BE2C (cell line): Measurements from ENCODE around the gene EPPIN.

ENCODE experiments used
- DNase-seq: peaks from one replicate; pipeline ENCODE4 v3.0.0-alpha.2; 2020
- H3K27me3 ChIP-seq: fragments of 250-450 bp; sonication (Bioruptor Pico); 2 replicates; pipeline ENCODE4 v1.5.1; 2020; ENCODE audit warnings: mild to moderate bottlenecking
- H3K36me3 ChIP-seq: fragments of 250-450 bp; sonication (Bioruptor Pico); 2 replicates; pipeline ENCODE4 v1.5.1; 2020; ENCODE audit warnings: mild to moderate bottlenecking
- H3K4me1 ChIP-seq: fragments of 250-450 bp; sonication (Bioruptor Pico); 2 replicates; pipeline ENCODE4 v1.5.1; 2020
- H3K4me3 ChIP-seq: 2 replicates; pipeline ENCODE4 v1.5.1; 2011; ENCODE audit warnings: low read depth, low read length
- H3K9me3 ChIP-seq: fragments of 250-450 bp; sonication (Bioruptor Pico); 2 replicates; pipeline ENCODE4 v1.5.1; 2020
- TF ChIP-seq, protein P1 (sequence below): IDR thresholded peaks from 2 replicates; pipeline ENCODE4 v1.5.1; 2012; ENCODE audit warnings: mild to moderate bottlenecking, low read depth, low read length

Gene EPPIN

DNA sequence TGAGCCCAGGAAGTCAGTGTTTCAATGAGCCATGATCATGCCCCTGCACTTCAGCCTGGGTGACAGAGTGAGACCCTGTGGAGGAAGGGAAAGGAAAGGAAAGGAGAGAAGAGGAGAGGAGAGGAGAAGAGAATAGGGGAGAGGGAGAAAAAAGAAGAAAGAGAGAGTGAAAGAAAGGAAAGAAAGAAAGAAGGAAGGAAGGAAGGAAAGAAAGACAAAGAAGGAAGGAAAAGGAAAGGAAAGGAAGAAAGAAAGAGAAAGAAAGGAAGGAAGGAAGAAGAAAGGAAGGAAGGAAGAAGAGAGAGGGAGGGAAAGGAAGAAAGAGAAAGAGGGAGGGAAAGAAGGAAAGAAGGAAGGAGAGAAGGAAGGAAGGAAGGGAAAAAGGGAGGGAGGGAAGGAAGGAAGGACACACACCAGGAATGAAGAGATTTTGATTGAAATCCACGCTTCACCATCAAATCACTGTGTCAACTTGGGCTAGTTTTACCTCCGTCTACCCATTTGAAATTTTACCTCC is 17.6 kb upstream of the EPPIN start:
- TF ChIP-seq, protein P1, sequence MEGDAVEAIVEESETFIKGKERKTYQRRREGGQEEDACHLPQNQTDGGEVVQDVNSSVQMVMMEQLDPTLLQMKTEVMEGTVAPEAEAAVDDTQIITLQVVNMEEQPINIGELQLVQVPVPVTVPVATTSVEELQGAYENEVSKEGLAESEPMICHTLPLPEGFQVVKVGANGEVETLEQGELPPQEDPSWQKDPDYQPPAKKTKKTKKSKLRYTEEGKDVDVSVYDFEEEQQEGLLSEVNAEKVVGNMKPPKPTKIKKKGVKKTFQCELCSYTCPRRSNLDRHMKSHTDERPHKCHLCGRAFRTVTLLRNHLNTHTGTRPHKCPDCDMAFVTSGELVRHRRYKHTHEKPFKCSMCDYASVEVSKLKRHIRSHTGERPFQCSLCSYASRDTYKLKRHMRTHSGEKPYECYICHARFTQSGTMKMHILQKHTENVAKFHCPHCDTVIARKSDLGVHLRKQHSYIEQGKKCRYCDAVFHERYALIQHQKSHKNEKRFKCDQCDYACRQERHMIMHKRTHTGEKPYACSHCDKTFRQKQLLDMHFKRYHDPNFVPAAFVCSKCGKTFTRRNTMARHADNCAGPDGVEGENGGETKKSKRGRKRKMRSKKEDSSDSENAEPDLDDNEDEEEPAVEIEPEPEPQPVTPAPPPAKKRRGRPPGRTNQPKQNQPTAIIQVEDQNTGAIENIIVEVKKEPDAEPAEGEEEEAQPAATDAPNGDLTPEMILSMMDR = no peak

DNA sequence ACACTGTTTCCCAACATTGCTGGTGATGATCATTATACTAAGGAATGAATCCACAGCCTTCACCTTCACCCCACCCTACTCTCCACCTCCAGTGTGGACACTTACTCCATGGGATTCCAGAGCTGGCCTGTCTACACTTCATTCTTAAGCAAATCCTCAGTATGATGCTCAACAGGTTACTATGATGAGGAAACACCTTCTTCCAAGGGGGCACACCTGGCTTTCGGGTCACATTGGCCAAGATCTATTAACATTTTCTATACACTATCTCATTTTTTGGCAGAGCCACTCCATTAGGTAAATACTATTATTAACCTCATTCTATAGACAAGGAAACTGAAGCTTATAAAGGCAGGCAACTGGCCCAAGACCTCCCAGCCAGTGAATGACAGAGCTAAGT is 8.0 kb upstream of the EPPIN start:
- no peaks in the 10 kb centered on the region for H3K36me3 ChIP-seq
- no peaks in the 10 kb centered on the region for H3K4me1 ChIP-seq
- no peaks in the 10 kb centered on the region for H3K9me3 ChIP-seq
- H3K27me3 ChIP-seq = peaks cover 15% of the 10 kb centered on the region
- DNase-seq = no peak
- TF ChIP-seq, protein P1 = no peak
- no peak overlapping the region for H3K4me3 ChIP-seq

More for the DNA sequence above, 17.6 kb upstream of the EPPIN start:
- DNase-seq = no peak
- Histone ChIP-seq H3K4me1 (no peaks in the 10 kb centered on the region), H3K27me3 (peaks cover 11% of the 10 kb centered on the region), H3K36me3 (no peaks in the 10 kb centered on the region), H3K9me3 (no peaks in the 10 kb centered on the region), H3K4me3 (no peak overlapping the region)

DNA sequence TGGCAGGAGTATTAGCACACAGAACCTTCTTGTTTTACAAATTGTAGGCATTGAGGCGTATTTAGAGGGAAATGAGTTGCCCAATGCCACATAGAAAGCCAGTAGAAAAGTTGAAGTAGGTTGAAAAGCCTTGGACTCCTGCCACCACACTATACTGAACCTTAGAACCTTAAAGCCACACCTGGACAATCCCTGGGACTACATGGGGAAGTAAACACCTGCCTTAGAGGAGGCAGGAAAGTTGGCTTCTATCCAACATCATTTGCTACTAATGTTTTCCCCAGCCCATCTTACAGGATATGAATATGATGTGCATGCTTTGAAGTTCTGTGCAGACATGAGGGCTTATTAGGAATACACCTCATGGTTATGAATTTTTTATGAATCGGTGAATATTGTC is 5.3 kb upstream of the EPPIN start:
- no peak overlapping the region for H3K4me3 ChIP-seq
- peaks cover 3% of the 10 kb centered on the region; the same call in 1 of the 2 replicates for H3K27me3 ChIP-seq
- no peaks in the 10 kb centered on the region for H3K36me3 ChIP-seq
- no peak for DNase-seq
- H3K9me3 ChIP-seq = no peaks in the 10 kb centered on the region
- TF ChIP-seq, protein P1 = no peak
- no peaks in the 10 kb centered on the region for H3K4me1 ChIP-seq

DNA sequence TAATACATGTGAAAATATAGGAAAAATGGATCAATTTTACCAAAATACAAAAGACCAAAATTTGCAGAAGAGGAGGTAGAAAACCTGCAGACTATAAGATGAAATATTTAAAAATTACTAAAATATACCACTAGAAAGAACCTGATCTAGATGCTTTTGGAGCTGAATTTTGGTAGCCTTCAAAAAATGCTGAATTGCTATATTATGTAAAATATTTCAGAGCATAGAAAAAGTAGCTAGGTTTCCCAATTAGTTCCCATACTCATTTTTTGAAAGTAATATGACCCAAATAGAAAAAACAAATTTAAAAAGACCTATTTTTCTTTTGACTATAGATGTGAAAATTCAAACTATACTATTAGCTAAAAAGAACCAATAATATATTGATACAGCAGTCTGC is 3.6 kb upstream of the EPPIN start:
- TF ChIP-seq, protein P1 = no peak
- Histone ChIP-seq H3K9me3 (no peaks in the 10 kb centered on the region), H3K4me1 (no peaks in the 10 kb centered on the region), H3K27me3 (0 out of 2 replicates have a peak, but pooled peaks cover 3% of the 10 kb centered on the region), H3K36me3 (no peaks in the 10 kb centered on the region), H3K4me3 (no peak overlapping the region)
- DNase-seq = no peak

DNA sequence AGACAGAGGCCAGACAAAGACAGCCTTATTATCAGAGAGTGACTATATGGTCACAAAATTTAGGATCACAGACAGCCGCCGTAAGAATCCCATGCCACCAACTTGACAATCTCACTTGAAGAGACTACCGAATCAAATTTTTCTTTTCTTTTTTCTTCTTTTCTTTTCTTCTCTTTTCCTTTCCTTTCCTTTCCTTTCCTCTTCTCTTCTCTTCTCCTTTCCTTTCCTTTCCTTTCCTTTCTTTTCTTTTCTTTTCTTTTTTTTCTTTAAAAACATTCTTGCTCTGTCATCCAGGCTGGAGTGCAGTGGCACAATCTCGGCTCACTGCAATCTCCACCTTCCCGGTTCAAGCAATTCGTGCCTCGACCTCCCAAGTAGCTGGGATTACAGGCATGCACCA is 1.2 kb upstream of the EPPIN start:
- no peaks in the 10 kb centered on the region for H3K4me1 ChIP-seq
- TF ChIP-seq, protein P1 = no peak
- H3K4me3 ChIP-seq = no peak overlapping the region
- no peaks in the 10 kb centered on the region for H3K27me3 ChIP-seq
- H3K36me3 ChIP-seq = no peaks in the 10 kb centered on the region
- DNase-seq = no peak
- no peaks in the 10 kb centered on the region for H3K9me3 ChIP-seq

DNA sequence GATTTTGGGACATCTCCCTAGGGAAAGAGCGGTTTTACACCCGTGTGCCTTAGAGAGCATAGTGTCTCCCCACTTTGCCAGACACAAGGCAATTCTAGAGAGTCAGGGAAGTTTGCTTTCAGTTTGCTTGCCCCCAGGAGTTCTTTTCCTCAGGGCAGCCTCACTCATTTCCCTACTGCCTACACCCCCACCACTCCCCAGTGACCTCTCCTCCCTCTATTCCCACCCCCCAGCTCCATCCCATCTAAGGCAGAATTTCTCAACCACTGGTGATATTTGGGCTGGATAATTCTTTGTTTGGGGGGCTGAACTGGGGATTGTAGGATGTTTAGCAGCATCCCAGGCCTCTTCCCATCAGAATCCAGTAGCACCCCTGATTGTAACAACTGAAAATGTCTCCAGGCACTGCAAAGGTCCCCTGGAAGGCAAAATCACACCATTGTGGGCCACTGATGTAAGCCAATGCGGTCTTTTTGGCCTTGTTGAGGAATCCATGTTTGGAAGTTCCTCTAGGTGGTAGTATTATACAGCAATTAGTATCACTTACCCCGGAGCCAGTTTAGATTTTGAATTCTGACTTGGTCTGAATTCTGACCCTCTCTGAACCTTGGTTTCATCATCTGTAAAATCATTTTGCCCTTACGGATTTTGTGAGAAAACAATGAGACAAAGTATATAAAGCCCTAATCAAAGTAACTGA is 1.3 kb downstream of the EPPIN start:
- H3K27me3 ChIP-seq = no peaks in the 10 kb centered on the region

More for the DNA sequence above, 1.3 kb downstream of the EPPIN start:
- no peak overlapping the region for H3K4me3 ChIP-seq
- DNase-seq = no peak
- no peaks in the 10 kb centered on the region for H3K9me3 ChIP-seq
- TF ChIP-seq, protein P1 = peak; percentile 22; the same call in 1 of the 2 replicates
- H3K4me1 ChIP-seq = no peaks in the 10 kb centered on the region
- no peaks in the 10 kb centered on the region for H3K36me3 ChIP-seq
